GM12878 (cell line): ENCODE data around the gene STK33. TPM values are rescaled to one million over a fixed set of nuclear protein-coding genes. Genes with fewer than 3 reads are reported as not detected.
"Not testable (repeated sequence)": the region's sequence is repeated elsewhere in the genome, so short reads cannot be mapped to it uniquely, and the experiment has no call there.

Experiments used
- ATAC-seq: fragments of 200-7000 bp; cut with Tn5 transposase; 3 replicates; pipeline ENCODE4 v1.9.1; 2020; ENCODE audit warnings: mild to moderate bottlenecking, moderate library complexity
- BruUV-seq: library from RNA; stranded (reverse); fragments of 400-500 nt; replicated peaks from 2 replicates; lab custom pipeline; 2021; lab: Mats Ljungman, UMichigan
- CTCF ChIA-PET: fragments of 300-600 bp; sonication (Branson Sonifier 250); formaldehyde crosslinking; extraction: SDS; loops from one replicate; lab custom pipeline; 2021; ENCODE audit warnings: inconsistent platforms; lab: Yijun Ruan, JAX
- POLR2A ChIA-PET: fragments of 350-600 bp; formaldehyde crosslinking; extraction: SDS; loops from one replicate; lab custom pipeline; 2021; ENCODE audit warnings: inconsistent platforms; lab: Charles Lee
- RAD21 ChIA-PET: fragments of 300-600 bp; sonication (Branson Sonifier 250); formaldehyde crosslinking; loops from one replicate; lab custom pipeline; 2023; ENCODE audit warnings: antibody characterized with exemption; ENCODE audit not compliant: unreplicated experiment; lab: Charles Lee
- SMC1A ChIA-PET: fragments of 300-600 bp; sonication (Branson Sonifier 250); formaldehyde crosslinking; loops from one replicate; lab custom pipeline; 2023; ENCODE audit not compliant: unreplicated experiment, uncharacterized antibody; lab: Charles Lee
- DNase-seq: peaks from one replicate; pipeline ENCODE4 v3.0.0-alpha.2; 2011; ENCODE audit warnings: low read depth, low spot score
- FAIRE-seq: peaks from 3 replicates; lab custom pipeline; 2011; peaks lifted over from hg19 to GRCh38; lab: Jason Lieb, UNC
- H2AFZ ChIP-seq: 2 replicates; pipeline ENCODE4 v1.6.0; 2011; ENCODE audit warnings: low read depth, low read length, control low read depth; ENCODE audit not compliant: control insufficient read depth
- H3K27ac ChIP-seq: 2 replicates; pipeline ENCODE4 v1.5.1; 2011; ENCODE audit warnings: control low read depth; ENCODE audit not compliant: control insufficient read depth, insufficient read depth
- H3K27me3 ChIP-seq, 2 experiments: replicated peaks in 1 of 2; 2 replicates each; pipeline versions ENCODE4 v1.6.0 to v1.6.1; 2011; ENCODE audit warnings: low read length in 1 of 2; ENCODE audit not compliant: control insufficient read depth in 2 of 2, insufficient read depth in 2 of 2
- H3K36me3 ChIP-seq, 2 experiments: 2 replicates each; pipeline ENCODE4 v1.5.1; 2011; ENCODE audit warnings: low read length in 1 of 2; ENCODE audit not compliant: control insufficient read depth in 2 of 2, insufficient read depth in 2 of 2
- H3K4me1 ChIP-seq: 2 replicates; pipeline ENCODE4 v1.6.1; 2011; ENCODE audit warnings: mild to moderate bottlenecking, low read length, moderate library complexity, mixed read lengths; ENCODE audit not compliant: control insufficient read depth, insufficient read depth
- H3K4me2 ChIP-seq: 2 replicates; pipeline ENCODE4 v1.6.0; 2011; ENCODE audit warnings: control low read depth; ENCODE audit not compliant: control insufficient read depth, insufficient read depth
- H3K4me3 ChIP-seq: fragments of 200-600 bp; sonication (generic); 2 replicates; pipeline ENCODE4 v1.5.1; 2016
- H3K79me2 ChIP-seq: 2 replicates; pipeline ENCODE4 v1.6.0; 2011; ENCODE audit warnings: low read length; ENCODE audit not compliant: control insufficient read depth, insufficient read depth
- H3K9ac ChIP-seq: 2 replicates; pipeline ENCODE4 v1.8.0; 2011; ENCODE audit warnings: low read length, control low read depth, mixed read lengths; ENCODE audit not compliant: control insufficient read depth, insufficient read depth
- H3K9me3 ChIP-seq: replicated peaks from 3 replicates; pipeline ENCODE4 v1.5.1; 2011; ENCODE audit warnings: mild to moderate bottlenecking, low read length; ENCODE audit not compliant: control insufficient read depth, insufficient read depth
- H4K20me1 ChIP-seq: 2 replicates; pipeline ENCODE4 v1.6.0; 2011; ENCODE audit not compliant: control insufficient read depth, insufficient read depth
- FOXK2 ChIP-seq: fragments of 450-650 bp; IDR thresholded peaks from 2 replicates; pipeline ENCODE4 v1.6.1; 2017; ENCODE audit warnings: mild to moderate bottlenecking, moderate library complexity
- MYB ChIP-seq: fragments of 150-350 bp; IDR thresholded peaks from 2 replicates; pipeline ENCODE4 v1.6.1; 2014; ENCODE audit warnings: mild to moderate bottlenecking, low read depth, low read length, borderline replicate concordance
- POLR2AphosphoS5 ChIP-seq: IDR thresholded peaks from 2 replicates; pipeline ENCODE4 v1.6.1; 2011; ENCODE audit warnings: mild to moderate bottlenecking, low read length, inconsistent platforms
- TCF7 ChIP-seq: IDR thresholded peaks from 2 replicates; pipeline ENCODE4 v1.6.1; 2014; ENCODE audit warnings: antibody characterized with exemption, borderline replicate concordance
- ZNF384 ChIP-seq: IDR thresholded peaks from 2 replicates; pipeline ENCODE4 v1.6.1; 2012; ENCODE audit warnings: low read depth, mild to moderate bottlenecking, low read length, improper control_type of control experiment, borderline replicate concordance
- WGBS: methylation state at CpG from one replicate; pipeline ENCODE4 v1.1.6; 2016; ENCODE audit warnings: low lambda C conversion rate; ENCODE audit not compliant: insufficient replicate concordance, insufficient coverage; ENCODE audit errors: missing lambda C conversion rate; 5-methylcytosine and 5-hydroxymethylcytosine counted together
- in situ Hi-C: fragments of 300-500 bp; cut with MboI; formaldehyde crosslinking; loops from 9 replicates; pipeline ENCODE4 v1.14.3; 2018; ENCODE audit warnings: mixed read lengths
- intact Hi-C: fragments of 100-400 bp; cut with micrococcal nuclease; formaldehyde crosslinking; loops from one replicate; pipeline ENCODE4 v1.14.2; 2022; ENCODE audit not compliant: unreplicated experiment
- polyA plus RNA-seq, 11 experiments: library from polyadenylated mRNA; depleted of rRNA in 4 of 11; unstranded in 6 of 11; stranded (reverse) in 5 of 11; fragments of >200 nt; fragmentation: Nextera tagmentation in 4 of 11; fragmentation: Illumina TruSeq in 1 of 11; extraction: Ambion mirVana in 4 of 11; extraction: Trizol in 1 of 11; gene quantifications; 1 replicate in 1 of 11; 2 replicates in 10 of 11; pipeline versions ENCODE4 v1.2.1 to v1.2.3, GENCODE V29; 2011 to 2016; ENCODE audit warnings: inconsistent platforms in 2 of 11, missing spikeins in 2 of 11, low read depth in 1 of 11
- total RNA-seq, 4 experiments: library from RNA; depleted of rRNA in 3 of 4; stranded (reverse); fragments of >200 nt in 3 of 4; fragmentation: Illumina TruSeq in 1 of 4; extraction: Trizol in 1 of 4; gene quantifications; 2 replicates each; pipeline versions ENCODE4 v1.2.1 to v1.2.3, GENCODE V29; 2013 to 2021
- TF ChIP-seq, protein P1 (sequence below): fragments of 450-650 bp; IDR thresholded peaks from 2 replicates; pipeline ENCODE4 v1.6.1; 2017; ENCODE audit warnings: mild to moderate bottlenecking, moderate library complexity

STK33 gene
- total and polyA plus RNA-seq, 10 of the 15 experiments (the other 5 are each of a cell fraction or from before 2014, with no cell fraction given), result 5.2 to 27.3 (median 18.3) TPM

DNA sequence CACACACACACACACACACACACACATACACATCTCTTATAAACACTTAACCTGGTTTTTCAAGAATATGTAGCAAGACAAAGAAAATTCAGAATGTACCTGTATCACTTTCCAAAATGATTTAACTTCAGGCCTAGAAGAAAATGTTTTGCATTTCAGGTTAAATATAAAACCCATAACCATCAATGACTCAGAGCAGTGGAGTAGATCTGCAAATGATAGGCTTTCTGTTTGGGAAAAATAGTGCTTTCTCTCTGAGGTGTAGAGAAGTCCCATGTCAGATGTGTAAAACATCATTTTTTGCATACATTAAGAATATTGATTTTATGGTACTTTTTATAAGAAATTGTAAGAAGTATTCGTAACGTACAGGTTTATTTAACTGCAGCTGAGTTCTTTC lies 116.9 kb downstream of the STK33 start (continued):
- TF ChIP-seq TCF7, result no peak
- TF ChIP-seq POLR2AphosphoS5, result no peak
- TF ChIP-seq MYB, result no peak
- no peak for TF ChIP-seq ZNF384
- no peak for TF ChIP-seq FOXK2
- TF ChIP-seq, protein P1, sequence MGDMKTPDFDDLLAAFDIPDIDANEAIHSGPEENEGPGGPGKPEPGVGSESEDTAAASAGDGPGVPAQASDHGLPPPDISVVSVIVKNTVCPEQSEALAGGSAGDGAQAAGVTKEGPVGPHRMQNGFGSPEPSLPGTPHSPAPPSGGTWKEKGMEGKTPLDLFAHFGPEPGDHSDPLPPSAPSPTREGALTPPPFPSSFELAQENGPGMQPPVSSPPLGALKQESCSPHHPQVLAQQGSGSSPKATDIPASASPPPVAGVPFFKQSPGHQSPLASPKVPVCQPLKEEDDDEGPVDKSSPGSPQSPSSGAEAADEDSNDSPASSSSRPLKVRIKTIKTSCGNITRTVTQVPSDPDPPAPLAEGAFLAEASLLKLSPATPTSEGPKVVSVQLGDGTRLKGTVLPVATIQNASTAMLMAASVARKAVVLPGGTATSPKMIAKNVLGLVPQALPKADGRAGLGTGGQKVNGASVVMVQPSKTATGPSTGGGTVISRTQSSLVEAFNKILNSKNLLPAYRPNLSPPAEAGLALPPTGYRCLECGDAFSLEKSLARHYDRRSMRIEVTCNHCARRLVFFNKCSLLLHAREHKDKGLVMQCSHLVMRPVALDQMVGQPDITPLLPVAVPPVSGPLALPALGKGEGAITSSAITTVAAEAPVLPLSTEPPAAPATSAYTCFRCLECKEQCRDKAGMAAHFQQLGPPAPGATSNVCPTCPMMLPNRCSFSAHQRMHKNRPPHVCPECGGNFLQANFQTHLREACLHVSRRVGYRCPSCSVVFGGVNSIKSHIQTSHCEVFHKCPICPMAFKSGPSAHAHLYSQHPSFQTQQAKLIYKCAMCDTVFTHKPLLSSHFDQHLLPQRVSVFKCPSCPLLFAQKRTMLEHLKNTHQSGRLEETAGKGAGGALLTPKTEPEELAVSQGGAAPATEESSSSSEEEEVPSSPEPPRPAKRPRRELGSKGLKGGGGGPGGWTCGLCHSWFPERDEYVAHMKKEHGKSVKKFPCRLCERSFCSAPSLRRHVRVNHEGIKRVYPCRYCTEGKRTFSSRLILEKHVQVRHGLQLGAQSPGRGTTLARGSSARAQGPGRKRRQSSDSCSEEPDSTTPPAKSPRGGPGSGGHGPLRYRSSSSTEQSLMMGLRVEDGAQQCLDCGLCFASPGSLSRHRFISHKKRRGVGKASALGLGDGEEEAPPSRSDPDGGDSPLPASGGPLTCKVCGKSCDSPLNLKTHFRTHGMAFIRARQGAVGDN, result no peak
- TF ChIP-seq, all 136 proteins: peak for 0

- H4K20me1 ChIP-seq, result not testable (repeated sequence)
- WGBS, result 74% methylated on average over 5 of the region's 5 CpGs
Measured at GRCh38 chr11:8467806-8468205, 126.2 kb downstream of the STK33 start.

GRCh38 chr11:8467356-8467755 lies 126.7 kb downstream of the STK33 start:
- H3K4me2 ChIP-seq, H3K9me3 ChIP-seq, BruUV-seq, intact Hi-C loops, H2AFZ ChIP-seq, in situ Hi-C loops, H3K27ac ChIP-seq, CTCF ChIA-PET, H3K9ac ChIP-seq, H3K27me3 ChIP-seq, H3K4me1 ChIP-seq, H3K79me2 ChIP-seq, H4K20me1 ChIP-seq, ATAC-seq, POLR2A ChIA-PET, DNase-seq, H3K4me3 ChIP-seq, H3K36me3 ChIP-seq, FAIRE-seq: not testable (repeated sequence)
- 57% methylated on average over 4 of the region's 4 CpGs for WGBS
- SMC1A ChIA-PET, result interaction anchor here (1.5 kb wide), 1 partner anchor 10 kb away, joined by 3 read pairs; no protein-coding TSS in a partner anchor
- RAD21 ChIA-PET, result interaction anchor here (0.7 kb wide), 1 partner anchor 1354 kb away, joined by 3 read pairs; no protein-coding TSS in a partner anchor

More at GRCh38 chr11:8467806-8468205, 126.2 kb downstream of the STK33 start:
- ATAC-seq, H3K4me3 ChIP-seq, H2AFZ ChIP-seq, intact Hi-C loops, SMC1A ChIA-PET, CTCF ChIA-PET, H3K27ac ChIP-seq, POLR2A ChIA-PET, H3K9ac ChIP-seq, H3K9me3 ChIP-seq, H3K4me1 ChIP-seq, BruUV-seq, H3K4me2 ChIP-seq, DNase-seq, H3K27me3 ChIP-seq, in situ Hi-C loops, H3K79me2 ChIP-seq, H3K36me3 ChIP-seq: not testable (repeated sequence)
- RAD21 ChIA-PET, result interaction anchor here (0.7 kb wide), 1 partner anchor 1355 kb away, joined by 3 read pairs; no protein-coding TSS in a partner anchor
- FAIRE-seq, result peak; percentile 27
